Endothelial cell of umbilical vein (primary cell): ENCODE data around the gene VEGFA. TPM values are rescaled to one million over a fixed set of nuclear protein-coding genes. Genes with fewer than 3 reads are reported as not detected.

Experiments used
- BruUV-seq: library from RNA; stranded (reverse); fragments of 400-500 nt; replicated peaks from 2 replicates; lab custom pipeline; 2021; lab: Mats Ljungman, UMichigan
- CTCF ChIA-PET: fragments of 300-600, 350-600 bp; sonication (Branson Sonifier 250); formaldehyde crosslinking; loops from one replicate; lab custom pipeline; 2021; ENCODE audit warnings: antibody characterized with exemption, inconsistent platforms; lab: Charles Lee
- POLR2A ChIA-PET: fragments of 300-600, 350-600 bp; sonication (Branson Sonifier 250); formaldehyde crosslinking; loops from one replicate; lab custom pipeline; 2021; ENCODE audit warnings: antibody characterized with exemption, inconsistent platforms; lab: Charles Lee
- DNase-seq: peaks from one replicate; pipeline ENCODE4 v3.0.0-alpha.2; 2011; ENCODE audit warnings: low read depth, low spot score
- FAIRE-seq: peaks from 2 replicates; lab custom pipeline; 2011; peaks lifted over from hg19 to GRCh38; lab: Jason Lieb, UNC
- H2AFZ ChIP-seq: 2 replicates; pipeline ENCODE4 v1.6.0; 2012; ENCODE audit warnings: low read depth, low read length, control low read depth, inconsistent platforms
- H3K27ac ChIP-seq: 2 replicates; pipeline ENCODE4 v1.5.1; 2011; ENCODE audit warnings: low read depth, mild to moderate bottlenecking, control low read depth, low read length, moderate library complexity; ENCODE audit not compliant: insufficient read depth
- H3K27me3 ChIP-seq, 2 experiments: 2 replicates each; pipeline versions ENCODE4 v1.6.0 to v1.6.1; 2011; ENCODE audit warnings: low read length in 2 of 2, mixed read lengths in 1 of 2; ENCODE audit not compliant: control insufficient read depth in 2 of 2, insufficient read depth in 2 of 2
- H3K36me3 ChIP-seq, 2 experiments: 2 replicates in 1 of 2; 3 replicates in 1 of 2; pipeline ENCODE4 v1.5.1; 2011; ENCODE audit warnings: low read length in 2 of 2, mild to moderate bottlenecking in 1 of 2, moderate library complexity in 1 of 2; ENCODE audit not compliant: control insufficient read depth in 2 of 2, insufficient read depth in 2 of 2; ENCODE audit errors: extremely low read depth in 1 of 2
- H3K4me1 ChIP-seq: 3 replicates; pipeline ENCODE4 v1.5.1; 2011; ENCODE audit warnings: mild to moderate bottlenecking, low read length; ENCODE audit not compliant: control insufficient read depth, insufficient read depth; ENCODE audit errors: extremely low read depth
- H3K4me2 ChIP-seq: 2 replicates; pipeline ENCODE4 v1.6.1; 2011; ENCODE audit warnings: low read length, control low read depth, mixed read lengths; ENCODE audit not compliant: insufficient read depth
- H3K4me3 ChIP-seq, 3 experiments: fragments of 200-600 bp in 1 of 3; sonication (generic), shearing (Covaris generic) in 1 of 3; replicated peaks in 1 of 3; 2 replicates each; pipeline ENCODE4 v1.5.1; 2011 to 2016; ENCODE audit warnings: control low read depth in 3 of 3, low read length in 3 of 3, mild to moderate bottlenecking in 2 of 3, inconsistent platforms in 1 of 3, low read depth in 1 of 3, moderate library complexity in 1 of 3; ENCODE audit not compliant: insufficient read depth in 1 of 3
- H3K79me2 ChIP-seq: 2 replicates; pipeline ENCODE4 v1.6.0; 2012; ENCODE audit warnings: low read length, inconsistent platforms; ENCODE audit not compliant: control insufficient read depth, insufficient read depth
- H3K9ac ChIP-seq: replicated peaks from 2 replicates; pipeline ENCODE3; 2011; ENCODE audit warnings: low read length, control low read depth; ENCODE audit not compliant: insufficient read depth; ENCODE audit errors: extremely low read depth
- H3K9me1 ChIP-seq: replicated peaks from 3 replicates; pipeline ENCODE4 v1.6.0; 2011; ENCODE audit warnings: mild to moderate bottlenecking, low read length; ENCODE audit not compliant: control insufficient read depth, insufficient read depth; ENCODE audit errors: extremely low read depth
- H3K9me3 ChIP-seq: replicated peaks from 2 replicates; pipeline ENCODE4 v1.5.1; 2012; ENCODE audit warnings: low read length, inconsistent platforms; ENCODE audit not compliant: control insufficient read depth, insufficient read depth
- H4K20me1 ChIP-seq: replicated peaks from 2 replicates; pipeline ENCODE3; 2011; ENCODE audit warnings: mild to moderate bottlenecking, low read length; ENCODE audit not compliant: control insufficient read depth, insufficient read depth; ENCODE audit errors: extremely low read depth
- CTCF ChIP-seq, 2 donors: IDR thresholded peaks; 1 replicate in 1 of 2; 2 replicates in 1 of 2; pipeline ENCODE4 v1.5.1; 2011; ENCODE audit warnings: low read length in 2 of 2, mild to moderate bottlenecking in 2 of 2, moderate library complexity in 2 of 2, control low read depth in 1 of 2, inconsistent platforms in 1 of 2, low read depth in 1 of 2; ENCODE audit not compliant: insufficient read depth in 1 of 2; ENCODE audit errors: extremely low read depth in 1 of 2
- EZH2 ChIP-seq: IDR thresholded peaks from 2 replicates; pipeline ENCODE4 v1.6.1; 2012; ENCODE audit warnings: borderline replicate concordance, low read depth, mild to moderate bottlenecking, moderate library complexity, low read length, inconsistent platforms; ENCODE audit not compliant: severe bottlenecking
- FOS ChIP-seq: IDR thresholded peaks from 2 replicates; pipeline ENCODE4 v1.6.1; 2011; ENCODE audit warnings: mild to moderate bottlenecking, low read length, moderate library complexity, borderline replicate concordance; ENCODE audit not compliant: insufficient read depth
- GATA2 ChIP-seq: IDR thresholded peaks from 2 replicates; pipeline ENCODE4 v1.7.0; 2011; ENCODE audit warnings: low read depth, mild to moderate bottlenecking, moderate library complexity, mixed read lengths, low read length; ENCODE audit not compliant: insufficient read length, insufficient read depth
- JUN ChIP-seq: IDR thresholded peaks from 2 replicates; pipeline ENCODE4 v1.6.1; 2011; ENCODE audit warnings: borderline replicate concordance, low read depth; ENCODE audit not compliant: insufficient read length, insufficient read depth
- MAX ChIP-seq: IDR thresholded peaks from 2 replicates; pipeline ENCODE4 v1.6.1; 2011; ENCODE audit not compliant: insufficient read depth, insufficient read length
- MYC ChIP-seq: IDR thresholded peaks from one replicate; pipeline ENCODE4 v1.6.1; 2011; ENCODE audit warnings: mild to moderate bottlenecking, low read depth, low read length
- POLR2A ChIP-seq: IDR thresholded peaks from 2 replicates; pipeline ENCODE4 v1.6.1; 2012; ENCODE audit warnings: low read depth, mild to moderate bottlenecking, control low read depth, low read length
- POLR2AphosphoS5 ChIP-seq: IDR thresholded peaks from 2 replicates; pipeline ENCODE4 v1.6.1; 2012; ENCODE audit warnings: low read depth, mild to moderate bottlenecking, control low read depth, low read length, moderate library complexity; ENCODE audit not compliant: insufficient read depth
- dilution Hi-C: fragments of 300-500 bp; cut with MboI; formaldehyde crosslinking; loops from one replicate; pipeline ENCODE4 v1.15.0; 2019; ENCODE audit warnings: low sequenced_read_pairs; ENCODE audit not compliant: extremely low pct_ligation_motif_present
- intact Hi-C: fragments of 100-400 bp; cut with micrococcal nuclease; formaldehyde crosslinking; loops from one replicate; pipeline ENCODE4 v1.10.0; 2022
- polyA plus RNA-seq, 4 experiments: library from polyadenylated mRNA; depleted of rRNA in 3 of 4; stranded (reverse) in 3 of 4; unstranded in 1 of 4; fragments of >200 nt; gene quantifications; 2 replicates each; pipeline versions ENCODE4 v1.2.1 to v1.2.3, GENCODE V29; 2011 to 2012; ENCODE audit warnings: missing spikeins in 1 of 4
- total RNA-seq: library from RNA; stranded (reverse); gene quantifications from 2 replicates; pipeline ENCODE4 v1.2.3, GENCODE V29; 2021

The VEGFA gene
- total and polyA plus RNA-seq, 2 donors (not counting 3 experiments of a cell fraction or from before 2014, with no cell fraction given) = 18.1 to 19.9 TPM

- no peaks in the 10 kb centered on the region for H3K27me3 ChIP-seq
- no peak overlapping the region for H3K27ac ChIP-seq
- ChIA-PET CTCF (interaction anchor here (1.5 kb wide), 1 partner anchor 348 kb away, joined by 4 read pairs; no protein-coding TSS in a partner anchor), POLR2A (no interaction called here)
- no peaks in the 10 kb centered on the region for H4K20me1 ChIP-seq
- H3K4me2 ChIP-seq = no peak overlapping the region
- no peak for TF ChIP-seq JUN
- no peak for TF ChIP-seq MAX
- no peak for TF ChIP-seq CTCF (IDR thresholded peaks at IDR 0.05; ENCODE audit: extremely low read depth in 1 of 2, insufficient read depth in 1 of 2, low read depth in 1 of 2, low read length in 2 of 2)
- no peak for TF ChIP-seq EZH2
- TF ChIP-seq FOS = no peak
- no peak for TF ChIP-seq MYC
- TF ChIP-seq POLR2A = no peak
- TF ChIP-seq GATA2 = no peak
- no peak for TF ChIP-seq POLR2AphosphoS5
- no peak overlapping the region for H3K9ac ChIP-seq
- H3K9me1 ChIP-seq = no peaks in the 10 kb centered on the region
- BruUV-seq = no TSS peak
- intact Hi-C loops (no loop called here), dilution Hi-C loops (no loop called here)
- H3K9me3 ChIP-seq = no peaks in the 10 kb centered on the region
- H3K36me3 ChIP-seq = no peaks in the 10 kb centered on the region
- no peak overlapping the region for H2AFZ ChIP-seq
- FAIRE-seq = no peak
- no peak overlapping the region for H3K4me3 ChIP-seq
- no peak for DNase-seq
- H3K79me2 ChIP-seq = no peaks in the 10 kb centered on the region
- H3K4me1 ChIP-seq = peaks cover 2% of the 10 kb centered on the region
Measured at GRCh38 chr6:43730634-43731033, 39.4 kb upstream of the VEGFA start.
